Astrocyte of the spinal cord (primary cell): Measurements from ENCODE around the gene NPIPA5.
A peak's percentile ranks its signal among the peaks of the same experiment; 100 is the strongest.
"Not testable (repeated sequence)": the region's sequence is repeated elsewhere in the genome, so short reads cannot be mapped to it uniquely, and the experiment has no call there.

Experiments
- DNase-seq: peaks from one replicate; pipeline ENCODE4 v3.0.0; 2011; ENCODE audit warnings: low read depth, low spot score
- H3K4me3 ChIP-seq: 2 replicates; pipeline ENCODE4 v1.5.1; 2011; ENCODE audit warnings: low read depth, mild to moderate bottlenecking, low read length, moderate library complexity
- in situ Hi-C: cut with HindIII; loops from 2 replicates; pipeline ENCODE4 v1.10.0; 2017; ENCODE audit warnings: low sequenced_read_pairs
- TF ChIP-seq, protein P1 (sequence below): IDR thresholded peaks from 2 replicates; pipeline ENCODE4 v1.5.1; 2012; ENCODE audit warnings: low read depth, mild to moderate bottlenecking, low read length, inconsistent platforms

The NPIPA5 gene

DNA sequence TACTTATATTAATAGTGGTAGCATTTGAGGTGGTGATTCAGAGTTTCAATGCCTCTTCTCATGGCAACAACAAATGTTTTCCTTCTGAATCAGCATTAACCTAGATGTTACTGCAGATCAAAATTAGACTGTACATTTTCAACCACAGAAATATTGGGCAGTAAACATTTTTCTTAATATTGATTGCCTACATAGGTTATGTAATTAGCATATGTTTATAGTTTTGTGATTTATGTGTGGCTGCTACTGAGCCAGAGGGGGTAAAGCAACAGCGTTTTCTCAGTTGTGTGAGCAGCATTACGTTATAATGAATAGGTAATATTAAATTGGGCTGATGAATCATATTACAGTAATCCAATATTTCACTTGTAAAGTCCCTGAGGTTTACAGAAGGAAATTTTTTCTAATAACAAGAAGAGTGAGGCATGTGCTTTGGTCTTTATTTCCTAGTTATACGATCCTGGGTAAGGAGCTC is 37.5 kb upstream of the NPIPA5 start:
- in situ Hi-C loops, result no loop called here
- TF ChIP-seq, protein P1, sequence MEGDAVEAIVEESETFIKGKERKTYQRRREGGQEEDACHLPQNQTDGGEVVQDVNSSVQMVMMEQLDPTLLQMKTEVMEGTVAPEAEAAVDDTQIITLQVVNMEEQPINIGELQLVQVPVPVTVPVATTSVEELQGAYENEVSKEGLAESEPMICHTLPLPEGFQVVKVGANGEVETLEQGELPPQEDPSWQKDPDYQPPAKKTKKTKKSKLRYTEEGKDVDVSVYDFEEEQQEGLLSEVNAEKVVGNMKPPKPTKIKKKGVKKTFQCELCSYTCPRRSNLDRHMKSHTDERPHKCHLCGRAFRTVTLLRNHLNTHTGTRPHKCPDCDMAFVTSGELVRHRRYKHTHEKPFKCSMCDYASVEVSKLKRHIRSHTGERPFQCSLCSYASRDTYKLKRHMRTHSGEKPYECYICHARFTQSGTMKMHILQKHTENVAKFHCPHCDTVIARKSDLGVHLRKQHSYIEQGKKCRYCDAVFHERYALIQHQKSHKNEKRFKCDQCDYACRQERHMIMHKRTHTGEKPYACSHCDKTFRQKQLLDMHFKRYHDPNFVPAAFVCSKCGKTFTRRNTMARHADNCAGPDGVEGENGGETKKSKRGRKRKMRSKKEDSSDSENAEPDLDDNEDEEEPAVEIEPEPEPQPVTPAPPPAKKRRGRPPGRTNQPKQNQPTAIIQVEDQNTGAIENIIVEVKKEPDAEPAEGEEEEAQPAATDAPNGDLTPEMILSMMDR, result no peak
- peak; percentile 48 for DNase-seq
- H3K4me3 ChIP-seq, result no peak overlapping the region

DNA sequence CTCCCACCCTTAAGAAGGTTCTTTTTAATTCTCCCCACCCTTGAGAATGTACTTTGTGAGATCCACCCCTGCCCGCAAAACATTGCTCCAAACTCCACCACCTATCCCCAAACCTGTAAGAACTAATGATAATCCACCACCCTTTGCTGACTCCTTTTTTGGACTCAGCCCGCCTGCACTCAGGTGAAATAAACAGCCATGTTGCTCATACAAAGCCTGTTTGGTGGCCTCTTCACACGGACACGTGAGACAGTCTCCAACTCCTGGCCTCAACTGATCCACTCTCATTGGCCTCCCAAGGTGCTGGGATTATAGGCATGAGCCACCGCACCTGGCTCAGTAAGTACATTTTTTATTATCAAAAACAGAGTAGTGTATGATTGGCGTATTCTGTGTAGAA is 31.4 kb upstream of the NPIPA5 start:
- in situ Hi-C loops, DNase-seq, H3K4me3 ChIP-seq: not testable (repeated sequence)

DNA sequence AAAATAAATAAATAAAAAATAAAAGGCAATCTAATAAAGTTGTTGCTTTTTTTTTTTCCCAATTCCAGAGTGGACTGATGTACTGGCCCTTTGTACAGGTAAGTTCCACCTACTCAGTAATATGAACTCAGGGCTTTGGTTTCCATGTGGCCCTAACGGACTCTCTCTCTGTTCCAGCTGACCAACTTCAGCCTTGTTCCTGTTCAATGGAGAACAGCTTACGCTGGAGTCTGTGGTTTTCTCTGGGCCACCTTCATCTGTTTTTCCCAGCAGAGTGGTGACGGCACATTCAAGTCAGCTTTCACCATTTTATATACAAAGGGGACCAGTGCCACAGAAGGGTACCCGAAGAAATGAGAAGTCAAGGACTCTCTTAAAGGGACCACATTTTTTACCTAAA is 29.7 kb upstream of the NPIPA5 start:
- DNase-seq, in situ Hi-C loops: not testable (repeated sequence)

DNA sequence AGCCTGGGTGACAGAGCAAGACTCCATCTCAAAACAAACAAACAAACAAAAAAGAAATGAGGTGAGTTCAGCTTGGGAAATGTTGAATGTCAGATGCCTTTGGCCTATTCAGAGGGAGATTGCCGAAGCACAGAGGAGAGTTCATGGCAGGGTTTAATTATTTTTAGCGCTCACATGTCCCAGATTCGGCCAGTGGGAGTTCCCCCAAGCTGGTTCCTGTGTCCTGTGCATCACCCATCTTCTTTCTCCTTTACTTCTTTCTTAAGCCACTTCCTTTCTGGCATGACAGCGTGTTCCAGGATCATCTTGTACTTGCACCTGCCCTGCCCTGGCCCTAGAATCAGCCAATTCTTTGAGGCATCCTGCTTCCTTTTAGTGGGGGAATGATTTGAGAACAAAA is 26.7 kb upstream of the NPIPA5 start:
- in situ Hi-C loops, result no loop called here
- no peak overlapping the region for H3K4me3 ChIP-seq
- TF ChIP-seq, protein P1, result no peak
- DNase-seq, result no peak

More for the DNA sequence above, 29.7 kb upstream of the NPIPA5 start:
- not testable (repeated sequence) for H3K4me3 ChIP-seq

DNA sequence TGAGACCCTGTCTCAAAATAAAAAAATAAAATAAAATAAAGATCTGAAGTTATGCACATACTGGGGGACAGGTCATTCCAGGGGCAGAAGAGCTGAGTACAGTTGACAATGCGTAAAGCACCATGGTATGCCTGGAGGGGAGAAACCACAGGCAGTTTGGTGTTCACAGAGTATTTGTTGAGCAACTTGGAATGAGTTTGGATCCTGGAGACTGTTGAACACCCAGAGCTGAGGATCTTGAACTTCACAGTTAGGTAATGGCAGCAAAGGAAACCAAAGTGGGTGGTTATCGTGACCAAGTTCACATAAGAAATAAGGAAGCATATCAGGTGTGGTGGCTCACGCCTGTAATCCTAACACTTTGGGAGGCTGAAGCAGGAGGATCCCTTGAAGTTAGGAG is 26.0 kb upstream of the NPIPA5 start:
- DNase-seq, in situ Hi-C loops, H3K4me3 ChIP-seq: not testable (repeated sequence)

DNA sequence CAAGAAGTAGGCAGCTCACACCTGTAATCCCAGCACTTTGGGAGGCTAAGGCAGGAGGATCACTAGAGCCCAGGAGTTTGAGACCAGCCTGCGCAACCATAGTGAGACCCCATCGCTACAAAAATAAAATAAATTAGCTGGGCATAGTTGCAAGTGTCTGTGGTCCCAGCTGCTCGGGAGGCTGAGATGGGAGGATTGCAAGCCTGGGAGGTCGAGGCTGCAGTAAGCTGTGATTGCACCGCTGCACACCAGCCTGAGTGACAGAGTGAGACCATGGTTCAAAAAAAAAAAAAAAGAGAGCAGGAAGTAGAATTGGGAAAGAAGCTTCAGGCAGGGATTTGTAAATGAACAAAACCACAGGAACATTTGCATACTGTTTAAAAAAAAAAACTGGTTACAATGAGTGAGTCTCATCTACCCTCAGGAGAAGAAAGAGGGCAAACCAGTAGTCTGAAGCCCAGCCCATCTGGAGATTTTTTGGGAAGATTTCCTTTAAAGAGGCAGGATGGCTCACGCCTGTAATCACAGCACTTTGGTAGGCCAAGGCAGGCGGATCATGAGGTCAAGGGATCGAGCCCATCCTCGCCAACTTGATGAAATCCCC is 25.4 kb upstream of the NPIPA5 start:
- DNase-seq, result no peak
- in situ Hi-C loops, result no loop called here
- H3K4me3 ChIP-seq, result no peak overlapping the region
- TF ChIP-seq, protein P1, result no peak

DNA sequence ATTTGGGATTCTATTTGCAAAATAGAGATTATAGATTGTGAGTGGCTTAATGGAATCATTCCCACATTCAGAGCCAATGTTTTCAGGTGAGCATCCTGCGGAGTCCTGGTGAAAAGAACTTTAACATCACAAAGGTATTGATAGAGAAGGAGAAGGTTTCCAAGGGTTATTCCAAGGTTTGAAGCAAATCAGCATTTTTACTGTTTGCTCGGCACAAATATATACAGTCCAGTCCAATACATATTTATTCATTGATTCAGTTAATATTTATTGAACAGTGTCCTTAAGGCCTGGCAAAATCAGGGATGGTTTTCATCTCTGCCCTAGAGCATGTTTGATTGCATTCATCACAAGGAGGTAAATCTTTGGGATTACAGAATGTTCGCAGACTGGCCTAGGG is 23.9 kb upstream of the NPIPA5 start:
- TF ChIP-seq, protein P1, result no peak
- DNase-seq, result no peak
- H3K4me3 ChIP-seq, result no peak overlapping the region
- in situ Hi-C loops, result no loop called here

DNA sequence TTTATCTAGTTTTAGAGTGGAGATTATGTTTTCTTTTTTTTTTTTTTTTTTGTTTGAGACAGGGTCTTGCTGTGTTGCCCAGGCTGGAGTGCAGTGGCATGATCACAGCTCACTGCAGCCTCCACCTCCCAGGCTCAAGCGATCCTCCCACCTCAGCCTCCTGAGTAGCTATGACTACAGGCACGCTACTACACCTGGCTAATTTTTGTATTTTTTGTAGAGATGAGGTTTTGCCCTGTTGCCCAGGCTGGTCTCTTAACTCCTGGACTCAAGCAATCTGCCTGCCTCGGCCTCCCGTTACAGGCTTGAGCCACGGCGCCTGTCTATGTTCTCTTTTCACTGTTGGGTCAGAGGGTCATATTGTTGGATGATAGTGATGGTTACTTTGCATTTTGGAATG is 22.2 kb upstream of the NPIPA5 start:
- in situ Hi-C loops, H3K4me3 ChIP-seq, DNase-seq: not testable (repeated sequence)

DNA sequence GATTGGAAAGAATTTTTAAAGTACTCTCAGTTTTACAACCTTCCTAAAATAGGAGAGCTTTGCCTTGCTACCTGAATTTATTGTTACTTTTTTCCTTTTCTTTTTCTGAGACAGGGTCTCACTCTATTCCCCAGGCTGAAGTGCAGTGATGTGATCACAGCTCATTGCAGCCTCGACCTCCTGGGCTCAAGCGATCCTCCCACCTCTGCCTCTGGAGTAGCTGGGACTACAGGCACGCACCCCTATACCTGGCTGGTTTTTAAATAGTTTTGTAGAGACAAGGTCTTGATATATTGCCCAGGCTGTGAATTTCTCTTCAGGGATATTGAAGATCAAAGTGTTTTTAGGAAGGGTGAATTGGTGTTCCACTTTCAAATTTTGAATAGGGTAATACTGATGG is 21.2 kb upstream of the NPIPA5 start:
- no peak for DNase-seq
- in situ Hi-C loops, result no loop called here
- TF ChIP-seq, protein P1, result no peak
- H3K4me3 ChIP-seq, result no peak overlapping the region
